IPS-18a (cell line): ENCODE data around the gene TBX21.

Experiments
- H3K27ac ChIP-seq: one replicate; pipeline ENCODE4 v1.5.1; 2013; ENCODE audit warnings: low read length
- H3K27me3 ChIP-seq: one replicate; pipeline ENCODE4 v1.6.1; 2013; ENCODE audit warnings: mild to moderate bottlenecking, low read length; ENCODE audit not compliant: control insufficient read depth, insufficient read depth
- H3K36me3 ChIP-seq: one replicate; pipeline ENCODE4 v1.6.1; 2013; ENCODE audit warnings: low read depth, low read length; ENCODE audit not compliant: control insufficient read depth
- H3K4me1 ChIP-seq: one replicate; pipeline ENCODE4 v1.6.1; 2013; ENCODE audit warnings: low read depth, low read length; ENCODE audit not compliant: control insufficient read depth
- H3K4me3 ChIP-seq: one replicate; pipeline ENCODE4 v1.5.1; 2013; ENCODE audit warnings: low read length
- H3K9ac ChIP-seq: one replicate; pipeline ENCODE4 v1.6.1; 2013; ENCODE audit warnings: mild to moderate bottlenecking, low read length, moderate library complexity
- H3K9me3 ChIP-seq: one replicate; pipeline ENCODE4 v1.6.1; 2013; ENCODE audit warnings: low read depth, low read length; ENCODE audit not compliant: control insufficient read depth

The TBX21 gene

GRCh38 chr17:47692895-47693730, 39.9 kb upstream of the TBX21 start:
- Histone ChIP-seq H3K27ac (no peak overlapping the region), H3K4me3 (peak overlapping the region; percentile 74), H3K9ac (peak overlapping the region; percentile 53), H3K9me3 (no peaks in the 10 kb centered on the region), H3K27me3 (no peaks in the 10 kb centered on the region), H3K4me1 (peaks cover 21% of the 10 kb centered on the region), H3K36me3 (no peaks in the 10 kb centered on the region)

DNA sequence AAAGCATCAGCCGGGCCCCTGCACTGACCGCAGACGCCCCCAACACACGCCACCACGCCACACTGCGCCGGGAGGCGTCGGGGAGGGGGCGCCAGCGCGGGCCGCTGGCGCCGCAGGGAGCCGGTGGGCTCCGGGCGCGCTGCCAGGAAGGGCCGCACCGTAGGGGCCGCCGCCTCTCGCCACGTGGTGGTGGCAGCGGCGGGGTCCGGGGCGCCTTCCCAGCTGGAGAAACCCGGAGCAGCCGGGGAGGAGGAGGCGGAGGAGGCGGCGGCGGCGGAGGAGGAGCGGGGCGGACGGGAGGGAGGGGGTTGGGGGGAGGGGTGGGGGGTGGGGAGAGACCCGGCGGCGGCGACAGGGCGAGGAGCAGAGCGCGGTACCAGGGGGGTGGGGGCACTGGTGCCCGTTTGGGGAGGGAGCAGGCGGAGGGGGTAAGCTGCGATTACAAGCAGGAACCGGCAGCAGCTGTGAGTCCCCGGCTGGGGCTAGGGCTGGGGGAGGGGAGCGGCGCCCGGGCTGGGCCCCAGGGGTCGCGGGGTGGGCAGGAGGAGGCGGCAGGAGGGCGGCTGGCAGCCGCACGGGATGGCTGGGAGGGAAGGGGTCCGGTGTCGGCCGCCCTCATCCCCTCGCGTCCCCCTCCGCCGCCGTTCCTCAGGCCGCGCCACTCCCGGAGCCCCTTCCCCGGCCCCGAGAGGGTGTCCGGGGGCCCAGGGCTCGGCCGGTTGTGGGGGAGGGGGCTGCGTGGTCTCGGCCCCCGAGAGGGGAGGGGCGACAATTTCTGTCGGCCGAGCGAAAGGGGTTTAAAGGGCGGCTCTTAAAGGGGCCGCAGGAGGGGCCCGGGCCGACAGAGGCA, 39.1 kb upstream of the TBX21 start, which contains the start of gene TBKBP1:
TBKBP1 (plus strand) TSS at position 431 of the 850 bp plus-strand sequence. CDS start 1,952 bp downstream, outside the sequence.
- no peaks in the 10 kb centered on the region for H3K36me3 ChIP-seq
- no peak within 1 kb of the TSS for H3K27ac ChIP-seq
- H3K27me3 ChIP-seq: no peaks in the 10 kb centered on the region
- H3K4me1 ChIP-seq: peaks cover 21% of the 10 kb centered on the region
- H3K9ac ChIP-seq: peak within 1 kb of the TSS; percentile 53
- H3K4me3 ChIP-seq: peak within 1 kb of the TSS; percentile 80
- no peaks in the 10 kb centered on the region for H3K9me3 ChIP-seq

DNA sequence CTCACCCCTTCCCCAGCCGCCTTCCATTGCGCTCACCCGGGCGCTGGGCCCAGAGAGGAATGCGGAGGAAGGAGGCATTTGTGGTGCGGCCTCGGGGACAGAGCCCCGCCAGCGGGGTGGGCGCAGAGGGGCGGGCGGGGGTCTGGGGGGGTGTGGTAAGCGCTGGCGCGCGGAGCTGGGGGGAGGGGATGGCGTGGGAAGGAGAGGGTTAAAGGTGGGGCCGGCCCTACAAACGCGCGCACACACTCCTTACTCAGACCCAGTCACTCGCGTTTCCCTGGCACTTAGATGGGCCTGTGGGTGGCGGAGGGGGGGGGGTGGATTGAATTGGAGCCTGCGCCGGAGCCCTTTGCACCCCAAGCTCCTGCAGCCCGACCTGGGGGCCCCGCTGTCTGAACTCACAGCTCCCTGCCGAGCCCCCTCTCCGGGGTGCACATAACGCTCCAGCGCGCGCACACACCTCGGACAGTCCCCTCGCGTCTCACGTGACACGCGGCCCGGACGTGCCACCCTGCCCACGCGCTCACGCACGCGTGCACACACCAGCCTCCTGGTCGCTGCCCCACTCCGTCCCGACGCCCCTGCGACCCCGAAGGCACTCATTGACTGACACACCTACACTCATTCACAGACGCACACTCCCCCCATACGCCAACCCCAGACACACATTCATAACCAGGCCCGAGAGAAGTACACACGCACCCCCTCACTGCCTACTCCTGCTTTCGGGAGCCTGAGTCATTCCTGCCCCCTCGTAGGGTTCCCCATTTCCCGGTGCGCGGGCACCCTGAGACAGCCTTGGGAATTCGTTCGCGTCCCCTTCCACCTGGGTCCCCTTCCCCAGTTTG, 38.2 kb upstream of the TBX21 start:
- no peaks in the 10 kb centered on the region for H3K27me3 ChIP-seq

DNA sequence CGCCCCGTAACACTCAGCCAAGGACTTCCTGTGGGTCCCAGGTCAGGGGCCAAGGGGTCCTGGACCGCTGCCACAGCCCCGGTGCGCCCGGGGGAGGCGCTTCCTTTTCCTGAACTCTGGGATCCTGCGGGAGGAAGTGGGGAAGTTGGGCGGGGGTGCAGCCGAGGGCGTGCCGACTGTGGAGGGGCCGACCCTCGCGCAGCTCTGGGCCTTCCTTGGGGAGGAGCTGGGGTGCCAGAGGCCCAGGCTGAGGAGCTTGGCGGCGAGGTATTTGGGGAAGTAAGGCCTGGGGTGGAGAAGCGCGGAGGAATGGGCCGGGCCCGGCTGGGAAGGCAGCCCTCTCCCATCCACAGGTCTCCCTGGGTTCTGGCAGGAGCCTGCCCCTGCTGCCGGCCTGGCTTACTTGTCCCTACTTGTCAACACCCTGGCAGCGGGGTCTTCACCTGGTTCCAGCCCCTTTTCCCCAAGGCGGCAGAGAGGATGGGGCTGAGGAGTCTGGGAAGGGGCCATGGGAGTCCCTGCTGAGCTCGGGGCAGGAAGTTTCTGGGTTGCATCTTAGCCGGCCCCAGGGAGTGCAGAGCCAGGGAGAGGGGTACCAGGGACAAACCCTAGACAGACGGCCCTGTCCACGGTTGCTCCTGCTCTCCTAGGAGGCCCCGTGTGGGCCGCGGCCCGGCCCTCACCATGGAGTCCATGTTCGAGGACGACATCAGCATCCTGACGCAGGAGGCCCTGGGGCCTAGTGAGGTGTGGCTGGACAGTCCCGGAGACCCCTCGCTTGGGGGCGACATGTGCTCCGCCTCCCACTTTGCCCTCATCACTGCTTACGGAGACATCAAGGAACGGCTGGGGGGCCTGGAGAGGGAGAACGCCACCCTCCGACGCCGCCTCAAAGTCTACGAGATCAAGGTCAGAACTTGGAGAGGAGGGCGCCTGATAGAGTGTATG, 37.3 kb upstream of the TBX21 start:
- H3K9ac ChIP-seq: peak overlapping the region; percentile 50
- H3K36me3 ChIP-seq: no peaks in the 10 kb centered on the region
- H3K27me3 ChIP-seq: no peaks in the 10 kb centered on the region
- peaks cover 21% of the 10 kb centered on the region for H3K4me1 ChIP-seq
- no peak overlapping the region for H3K27ac ChIP-seq
- H3K9me3 ChIP-seq: no peaks in the 10 kb centered on the region
- peak overlapping the region; percentile 80 for H3K4me3 ChIP-seq

More for the DNA sequence above, 38.2 kb upstream of the TBX21 start:
- Histone ChIP-seq H3K4me1 (peaks cover 21% of the 10 kb centered on the region), H3K36me3 (no peaks in the 10 kb centered on the region), H3K9me3 (no peaks in the 10 kb centered on the region), H3K4me3 (peak overlapping the region; percentile 80), H3K9ac (peak overlapping the region; percentile 50), H3K27ac (no peak overlapping the region)

DNA sequence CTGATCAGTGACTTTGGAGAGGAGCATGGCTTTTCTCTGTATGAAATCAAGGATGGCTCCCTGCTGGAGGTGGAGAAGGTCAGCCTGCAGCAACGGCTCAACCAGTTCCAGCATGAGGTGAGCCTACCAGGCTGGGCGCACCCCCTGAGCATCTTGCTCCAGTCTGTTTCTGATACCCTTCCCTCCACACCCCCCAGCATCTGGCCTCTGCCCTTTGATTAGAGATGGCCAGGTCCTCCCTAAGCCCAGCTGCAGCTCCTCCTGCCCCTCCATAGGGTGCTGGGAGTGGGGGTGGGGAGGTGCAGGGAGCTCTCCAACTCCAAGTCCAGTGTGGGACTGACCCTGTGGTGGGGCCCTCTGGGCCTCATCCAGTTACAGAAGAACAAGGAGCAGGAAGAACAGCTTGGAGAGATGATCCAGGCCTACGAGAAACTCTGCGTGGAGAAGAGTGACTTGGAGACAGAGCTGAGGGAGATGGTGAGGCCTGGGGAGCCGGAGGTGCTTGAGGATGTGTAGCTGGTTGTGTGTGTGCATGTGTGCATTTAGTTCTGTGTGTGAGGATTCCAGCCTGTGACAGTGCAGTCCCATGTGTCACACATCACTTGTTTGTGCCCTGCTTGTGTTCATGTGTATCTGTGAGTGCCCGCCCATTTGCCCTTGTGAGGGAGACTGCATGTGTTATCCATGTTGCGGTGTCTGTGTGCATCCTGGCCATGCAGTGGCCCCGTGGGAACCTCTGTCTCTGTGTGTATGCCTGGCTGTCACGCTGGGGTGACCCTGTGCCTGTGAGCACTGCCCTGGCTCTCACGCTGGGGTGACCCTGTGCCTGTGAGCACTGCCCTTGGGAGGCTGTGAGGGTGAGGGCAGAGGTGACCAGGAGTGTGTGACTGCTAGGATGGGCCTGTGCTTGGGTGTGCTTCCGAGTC, 36.1 kb upstream of the TBX21 start:
- Histone ChIP-seq H3K27me3 (no peaks in the 10 kb centered on the region), H3K4me3 (no peak overlapping the region), H3K4me1 (peaks cover 19% of the 10 kb centered on the region), H3K36me3 (peaks cover 4% of the 10 kb centered on the region), H3K27ac (no peak overlapping the region), H3K9me3 (no peaks in the 10 kb centered on the region), H3K9ac (no peak overlapping the region)

DNA sequence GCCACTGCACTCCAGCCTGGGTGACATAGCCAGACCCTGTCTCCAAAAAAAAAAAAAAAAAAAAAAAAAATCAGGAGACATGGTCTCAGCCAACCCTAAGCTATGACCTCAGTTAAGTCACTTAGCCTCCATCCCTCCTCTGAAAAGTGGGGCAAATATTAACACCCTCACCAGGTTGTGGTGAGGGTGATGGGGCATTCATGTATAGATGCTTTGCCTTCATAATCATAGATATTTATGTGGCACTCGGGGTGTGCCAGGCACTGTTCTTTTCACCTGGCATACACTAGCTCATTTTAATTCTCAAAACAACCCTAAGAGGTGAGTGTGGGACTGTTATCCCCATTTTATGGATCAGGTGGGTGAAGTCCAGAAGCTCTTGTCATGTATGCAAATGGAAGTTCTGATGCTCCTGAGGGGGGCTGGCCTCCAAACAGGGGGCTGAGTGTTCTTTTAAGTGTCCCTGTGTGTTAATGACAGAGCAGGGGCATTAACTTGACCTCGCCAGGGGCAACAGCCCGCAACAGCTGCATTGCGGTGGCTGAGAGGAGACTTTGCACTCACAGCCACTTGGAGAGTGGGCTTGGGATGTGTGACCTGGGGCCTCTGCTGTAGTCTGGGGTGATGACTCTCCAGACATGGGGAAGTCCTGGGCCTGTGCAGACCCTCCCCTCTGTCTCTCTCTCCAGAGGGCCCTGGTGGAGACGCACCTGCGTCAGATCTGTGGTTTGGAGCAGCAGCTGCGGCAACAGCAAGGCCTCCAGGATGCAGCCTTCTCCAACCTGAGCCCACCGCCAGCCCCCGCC, 34.9 kb upstream of the TBX21 start:
- no peaks in the 10 kb centered on the region for H3K27me3 ChIP-seq
- H3K9me3 ChIP-seq: no peaks in the 10 kb centered on the region
- no peak overlapping the region for H3K27ac ChIP-seq
- no peak overlapping the region for H3K9ac ChIP-seq
- H3K4me3 ChIP-seq: no peak overlapping the region
- H3K4me1 ChIP-seq: peaks cover 8% of the 10 kb centered on the region
- H3K36me3 ChIP-seq: peaks cover 4% of the 10 kb centered on the region

GRCh38 chr17:47698749-47699535, 34.1 kb upstream of the TBX21 start:
- Histone ChIP-seq H3K27me3 (no peaks in the 10 kb centered on the region), H3K4me1 (peaks cover 5% of the 10 kb centered on the region), H3K36me3 (peaks cover 4% of the 10 kb centered on the region), H3K4me3 (no peak overlapping the region), H3K9me3 (no peaks in the 10 kb centered on the region), H3K9ac (no peak overlapping the region), H3K27ac (no peak overlapping the region)

DNA sequence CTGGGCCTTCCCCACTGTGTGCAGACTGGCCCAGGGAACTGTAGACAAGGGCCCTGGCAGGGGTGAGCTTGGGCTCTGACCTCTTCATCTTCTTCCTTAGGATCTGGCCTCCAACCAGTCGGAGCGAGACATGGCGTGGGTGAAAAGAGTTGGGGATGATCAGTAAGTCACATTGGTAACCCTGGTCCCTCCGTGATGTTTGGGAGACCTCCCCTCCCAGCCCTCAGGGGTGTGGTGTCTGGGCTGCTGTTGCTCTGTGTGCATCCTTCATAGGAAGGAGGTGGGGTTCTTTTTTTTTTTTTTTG, 33.5 kb upstream of the TBX21 start:
- no peaks in the 10 kb centered on the region for H3K27me3 ChIP-seq
- H3K4me3 ChIP-seq: no peak overlapping the region
- peaks cover 5% of the 10 kb centered on the region for H3K4me1 ChIP-seq
- H3K9ac ChIP-seq: no peak overlapping the region
- no peaks in the 10 kb centered on the region for H3K9me3 ChIP-seq
- H3K36me3 ChIP-seq: peaks cover 4% of the 10 kb centered on the region
- H3K27ac ChIP-seq: no peak overlapping the region
